ENCODE data around the gene LRP3. TPM values are rescaled to one million over a fixed set of nuclear protein-coding genes. Genes with fewer than 3 reads are reported as not detected.

LRP3 gene
- polyA plus RNA-seq, 1 donor from 2014 or later = 60.1 TPM

DNA sequence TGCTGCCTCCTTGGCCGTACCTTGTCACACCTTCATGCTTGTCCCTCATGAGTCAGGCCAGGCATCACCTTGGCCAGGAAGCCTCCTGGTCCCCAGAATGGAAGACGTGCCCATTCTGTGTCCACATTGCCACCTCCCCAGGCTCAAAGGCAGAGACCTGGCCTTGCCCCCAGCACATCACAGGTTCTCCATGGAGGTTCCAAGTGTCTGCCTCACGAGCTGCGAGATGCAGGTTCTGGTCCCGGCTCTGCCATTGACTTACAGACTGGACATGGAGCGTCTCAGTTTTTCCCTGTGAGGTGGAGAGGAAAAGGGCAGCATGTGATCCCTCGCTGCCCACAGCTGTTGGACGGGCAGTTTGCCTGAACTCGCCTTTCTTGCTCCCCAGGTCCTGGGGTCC lies 40.6 kb downstream of the LRP3 start:
- TF ChIP-seq, protein P1, sequence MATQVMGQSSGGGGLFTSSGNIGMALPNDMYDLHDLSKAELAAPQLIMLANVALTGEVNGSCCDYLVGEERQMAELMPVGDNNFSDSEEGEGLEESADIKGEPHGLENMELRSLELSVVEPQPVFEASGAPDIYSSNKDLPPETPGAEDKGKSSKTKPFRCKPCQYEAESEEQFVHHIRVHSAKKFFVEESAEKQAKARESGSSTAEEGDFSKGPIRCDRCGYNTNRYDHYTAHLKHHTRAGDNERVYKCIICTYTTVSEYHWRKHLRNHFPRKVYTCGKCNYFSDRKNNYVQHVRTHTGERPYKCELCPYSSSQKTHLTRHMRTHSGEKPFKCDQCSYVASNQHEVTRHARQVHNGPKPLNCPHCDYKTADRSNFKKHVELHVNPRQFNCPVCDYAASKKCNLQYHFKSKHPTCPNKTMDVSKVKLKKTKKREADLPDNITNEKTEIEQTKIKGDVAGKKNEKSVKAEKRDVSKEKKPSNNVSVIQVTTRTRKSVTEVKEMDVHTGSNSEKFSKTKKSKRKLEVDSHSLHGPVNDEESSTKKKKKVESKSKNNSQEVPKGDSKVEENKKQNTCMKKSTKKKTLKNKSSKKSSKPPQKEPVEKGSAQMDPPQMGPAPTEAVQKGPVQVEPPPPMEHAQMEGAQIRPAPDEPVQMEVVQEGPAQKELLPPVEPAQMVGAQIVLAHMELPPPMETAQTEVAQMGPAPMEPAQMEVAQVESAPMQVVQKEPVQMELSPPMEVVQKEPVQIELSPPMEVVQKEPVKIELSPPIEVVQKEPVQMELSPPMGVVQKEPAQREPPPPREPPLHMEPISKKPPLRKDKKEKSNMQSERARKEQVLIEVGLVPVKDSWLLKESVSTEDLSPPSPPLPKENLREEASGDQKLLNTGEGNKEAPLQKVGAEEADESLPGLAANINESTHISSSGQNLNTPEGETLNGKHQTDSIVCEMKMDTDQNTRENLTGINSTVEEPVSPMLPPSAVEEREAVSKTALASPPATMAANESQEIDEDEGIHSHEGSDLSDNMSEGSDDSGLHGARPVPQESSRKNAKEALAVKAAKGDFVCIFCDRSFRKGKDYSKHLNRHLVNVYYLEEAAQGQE (IDR thresholded peaks at IDR 0.05; ENCODE audit: borderline replicate concordance) = no peak
- TF ChIP-seq POLR2AphosphoS5 (IDR thresholded peaks at IDR 0.05) (no peak), EZH2 (IDR thresholded peaks at IDR 0.05; ENCODE audit: borderline replicate concordance, insufficient read depth, low read length, poor library complexity, severe bottlenecking) (no peak), EP300 (conservative IDR thresholded peaks at IDR 0.05; ENCODE audit: poor library complexity, severe bottlenecking) (no peak), TAF1 (IDR thresholded peaks at IDR 0.05; ENCODE audit: low read depth) (no peak), SMC3 (conservative IDR thresholded peaks at IDR 0.05; ENCODE audit: poor library complexity) (no peak), RAD21 (conservative IDR thresholded peaks at IDR 0.05) (no peak), MXI1 (conservative IDR thresholded peaks at IDR 0.05; ENCODE audit: poor library complexity, severe bottlenecking) (no peak)
- TF ChIP-seq, protein P2, sequence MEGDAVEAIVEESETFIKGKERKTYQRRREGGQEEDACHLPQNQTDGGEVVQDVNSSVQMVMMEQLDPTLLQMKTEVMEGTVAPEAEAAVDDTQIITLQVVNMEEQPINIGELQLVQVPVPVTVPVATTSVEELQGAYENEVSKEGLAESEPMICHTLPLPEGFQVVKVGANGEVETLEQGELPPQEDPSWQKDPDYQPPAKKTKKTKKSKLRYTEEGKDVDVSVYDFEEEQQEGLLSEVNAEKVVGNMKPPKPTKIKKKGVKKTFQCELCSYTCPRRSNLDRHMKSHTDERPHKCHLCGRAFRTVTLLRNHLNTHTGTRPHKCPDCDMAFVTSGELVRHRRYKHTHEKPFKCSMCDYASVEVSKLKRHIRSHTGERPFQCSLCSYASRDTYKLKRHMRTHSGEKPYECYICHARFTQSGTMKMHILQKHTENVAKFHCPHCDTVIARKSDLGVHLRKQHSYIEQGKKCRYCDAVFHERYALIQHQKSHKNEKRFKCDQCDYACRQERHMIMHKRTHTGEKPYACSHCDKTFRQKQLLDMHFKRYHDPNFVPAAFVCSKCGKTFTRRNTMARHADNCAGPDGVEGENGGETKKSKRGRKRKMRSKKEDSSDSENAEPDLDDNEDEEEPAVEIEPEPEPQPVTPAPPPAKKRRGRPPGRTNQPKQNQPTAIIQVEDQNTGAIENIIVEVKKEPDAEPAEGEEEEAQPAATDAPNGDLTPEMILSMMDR (IDR thresholded peaks at IDR 0.05; ENCODE audit: poor library complexity, severe bottlenecking) = no peak
- no peaks in the 10 kb centered on the region for H3F3A ChIP-seq (ENCODE audit: insufficient read depth, low read length, poor library complexity, severe bottlenecking)
- no peak overlapping the region for H3K9ac ChIP-seq (ENCODE audit: low read length)
- peaks cover 3% of the 10 kb centered on the region for H3K27me3 ChIP-seq (ENCODE audit: insufficient read depth, low read depth, low read length)
- H3K36me3 ChIP-seq (ENCODE audit: insufficient read depth, low read length) = no peaks in the 10 kb centered on the region
- H4K20me1 ChIP-seq (ENCODE audit: insufficient read depth) = no peaks in the 10 kb centered on the region
- H3K27ac ChIP-seq (ENCODE audit: low read length) = no peak overlapping the region
- no peaks in the 10 kb centered on the region for H3K9me2 ChIP-seq (ENCODE audit: insufficient read depth, low read length)
- H3K4me2 ChIP-seq (ENCODE audit: low read length) = no peak overlapping the region
- no peaks in the 10 kb centered on the region for H3K79me2 ChIP-seq (replicated peaks; ENCODE audit: insufficient read depth, low read length)
- H3K4me3 ChIP-seq (ENCODE audit: low read length) = no peak overlapping the region
- no peaks in the 10 kb centered on the region for H3K9me3 ChIP-seq (ENCODE audit: low read length)
- no peak overlapping the region for H2AFZ ChIP-seq (ENCODE audit: low read depth, low read length)

DNA sequence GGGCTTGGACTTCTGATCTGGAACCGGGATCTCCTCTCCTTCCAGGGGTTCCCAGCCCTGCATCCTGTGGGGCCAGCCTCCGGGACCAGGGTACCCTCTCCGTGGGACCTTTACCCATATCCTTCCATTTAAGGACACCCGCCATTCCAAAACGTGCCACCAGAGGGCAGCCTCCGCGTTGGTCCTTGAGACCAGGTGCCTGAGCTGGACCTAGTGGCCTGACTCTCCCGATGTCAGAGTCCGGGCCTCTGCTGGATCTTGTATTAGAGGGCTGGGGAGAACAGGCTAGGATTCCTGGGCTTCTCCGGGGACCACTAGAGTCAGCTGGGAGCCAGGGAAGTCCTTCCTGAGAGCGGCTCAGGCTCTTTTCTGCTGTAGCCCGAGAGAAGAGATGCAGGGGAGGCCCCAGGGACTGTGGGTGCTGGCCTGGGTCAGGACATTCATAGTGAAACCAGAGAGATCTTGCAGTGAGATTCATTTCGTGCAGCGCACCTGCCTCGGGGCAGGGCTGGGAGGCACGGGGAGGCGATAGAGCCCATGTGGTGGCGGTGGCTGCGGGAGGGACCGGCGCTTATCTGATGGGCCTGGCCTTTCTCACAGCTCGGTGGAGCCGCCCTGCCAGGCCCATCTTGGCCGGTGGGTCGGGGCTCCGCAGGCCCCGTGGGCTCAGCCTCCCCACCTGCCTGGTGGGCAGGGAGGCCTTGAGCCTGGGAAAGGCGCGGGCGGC lies 41.3 kb downstream of the LRP3 start:
- Histone ChIP-seq H3K4me3 (ENCODE audit: low read length) (no peak overlapping the region), H3K4me2 (ENCODE audit: low read length) (no peak overlapping the region), H3F3A (ENCODE audit: insufficient read depth, low read length, poor library complexity, severe bottlenecking) (no peaks in the 10 kb centered on the region), H3K9me3 (ENCODE audit: low read length) (no peaks in the 10 kb centered on the region), H3K9ac (ENCODE audit: low read length) (no peak overlapping the region), H4K20me1 (ENCODE audit: insufficient read depth) (no peaks in the 10 kb centered on the region), H3K27ac (ENCODE audit: low read length) (no peak overlapping the region), H2AFZ (ENCODE audit: low read depth, low read length) (no peak overlapping the region), H3K9me2 (ENCODE audit: insufficient read depth, low read length) (no peaks in the 10 kb centered on the region), H3K27me3 (ENCODE audit: insufficient read depth, low read depth, low read length) (peaks cover 3% of the 10 kb centered on the region), H3K36me3 (ENCODE audit: insufficient read depth, low read length) (no peaks in the 10 kb centered on the region), H3K79me2 (replicated peaks; ENCODE audit: insufficient read depth, low read length) (no peaks in the 10 kb centered on the region)
- peak; percentile 79 for TF ChIP-seq RAD21 (conservative IDR thresholded peaks at IDR 0.05)
- TF ChIP-seq, protein P2 (IDR thresholded peaks at IDR 0.05; ENCODE audit: poor library complexity, severe bottlenecking) = peak; percentile 86
- TF ChIP-seq EZH2 (IDR thresholded peaks at IDR 0.05; ENCODE audit: borderline replicate concordance, insufficient read depth, low read length, poor library complexity, severe bottlenecking) = no peak
- TF ChIP-seq SMC3 (conservative IDR thresholded peaks at IDR 0.05; ENCODE audit: poor library complexity) = peak; percentile 91

Measured in neural cell (in vitro differentiated cells).